ENCODE measurements around the gene NTM.

The NTM gene

GRCh38 chr11:132171031-132171430, 800.6 kb downstream of the NTM start:
- DNase-seq (ENCODE audit: low read depth in 1 of 2, low spot score in 1 of 2), result no peak

DNA sequence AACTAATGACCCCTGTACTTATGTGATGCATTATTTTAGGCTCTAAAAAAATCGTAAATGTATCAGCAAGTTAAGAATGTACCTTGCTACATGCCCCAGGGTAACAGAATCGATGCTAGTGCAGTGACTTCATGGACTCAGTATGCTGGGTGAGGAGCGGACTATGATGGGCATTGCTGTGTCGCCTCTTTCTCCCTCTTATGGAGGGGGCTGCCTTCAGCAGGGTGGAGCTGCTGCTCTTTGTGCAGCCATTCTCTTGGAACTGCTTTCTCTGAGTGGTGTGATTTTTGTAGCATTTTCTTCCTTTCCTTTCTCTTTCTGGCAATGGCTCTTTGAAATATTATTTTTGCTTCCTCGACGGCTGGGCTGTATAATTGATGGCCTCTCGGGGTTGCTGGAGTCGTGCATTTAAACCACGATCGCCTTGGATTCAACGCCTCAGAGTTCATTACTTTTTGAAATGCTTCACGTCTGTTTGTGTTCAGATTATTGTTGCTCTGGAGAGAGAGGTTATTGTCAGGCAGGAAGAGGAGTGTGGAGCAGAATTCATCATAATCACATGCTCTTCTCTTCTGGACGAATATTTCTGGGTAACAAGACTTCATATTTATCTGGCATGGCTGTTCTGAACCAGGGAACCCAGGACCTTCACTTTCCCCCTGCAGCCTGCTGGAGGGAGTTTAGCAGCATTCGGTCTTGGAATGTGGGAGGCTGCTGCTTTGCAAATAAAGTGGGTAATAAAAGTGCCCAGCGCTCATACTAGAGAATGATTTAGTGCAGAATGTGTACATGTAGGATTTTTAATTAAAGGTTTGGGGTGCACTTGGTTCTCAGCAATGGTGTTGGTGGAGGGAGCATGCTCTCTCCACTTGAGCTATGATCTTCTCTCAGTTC, 804.2 kb downstream of the NTM start:
- no peak for DNase-seq (ENCODE audit: low read depth in 1 of 2, low spot score in 1 of 2)

DNA sequence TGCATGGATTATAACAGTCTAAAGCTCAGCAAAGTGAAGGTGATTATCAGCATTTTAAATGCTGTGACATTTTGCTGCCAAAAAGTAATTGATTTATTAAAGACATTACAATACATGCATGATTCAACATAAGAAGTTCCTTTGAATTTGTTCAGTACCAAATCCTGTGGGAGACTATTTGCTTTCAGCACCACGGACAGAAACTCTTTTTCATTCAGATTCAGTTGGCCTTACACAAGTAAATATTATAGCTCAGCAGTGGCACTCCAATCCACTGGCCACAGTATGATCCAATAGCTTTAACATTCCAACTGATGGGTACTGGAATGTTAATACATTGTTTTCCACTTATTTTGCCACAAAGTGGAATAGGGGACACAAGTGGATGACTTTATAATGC, 806.7 kb downstream of the NTM start:
- no peak for DNase-seq (ENCODE audit: low read depth in 1 of 2, low spot score in 1 of 2)

GRCh38 chr11:132184079-132184478, 813.7 kb downstream of the NTM start:
- DNase-seq (ENCODE audit: low read depth in 1 of 2, low spot score in 1 of 2), result no peak

GRCh38 chr11:132185726-132186592, 815.5 kb downstream of the NTM start:
- no peak for DNase-seq (ENCODE audit: low read depth in 1 of 2, low spot score in 1 of 2)

DNA sequence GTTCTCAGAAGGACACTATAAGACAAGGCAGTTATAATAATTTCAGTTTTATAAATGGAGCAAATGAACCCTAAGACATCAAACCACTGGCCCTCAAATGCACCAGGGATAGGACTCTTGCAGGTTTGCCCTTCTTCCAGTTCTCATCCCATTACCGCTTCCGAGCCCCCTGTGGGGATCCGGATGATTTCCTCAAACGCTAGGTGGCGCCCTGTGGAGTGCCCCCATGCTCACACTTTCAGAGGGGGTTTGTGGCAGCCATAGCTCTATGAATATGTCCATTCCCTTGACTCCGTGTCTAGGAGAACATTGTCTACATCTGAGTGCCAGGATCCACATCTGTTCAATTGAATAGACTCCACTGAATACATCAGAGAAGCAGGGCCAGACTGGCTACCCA, 816.3 kb downstream of the NTM start:
- no peak for DNase-seq (ENCODE audit: low read depth in 1 of 2, low spot score in 1 of 2)

DNA sequence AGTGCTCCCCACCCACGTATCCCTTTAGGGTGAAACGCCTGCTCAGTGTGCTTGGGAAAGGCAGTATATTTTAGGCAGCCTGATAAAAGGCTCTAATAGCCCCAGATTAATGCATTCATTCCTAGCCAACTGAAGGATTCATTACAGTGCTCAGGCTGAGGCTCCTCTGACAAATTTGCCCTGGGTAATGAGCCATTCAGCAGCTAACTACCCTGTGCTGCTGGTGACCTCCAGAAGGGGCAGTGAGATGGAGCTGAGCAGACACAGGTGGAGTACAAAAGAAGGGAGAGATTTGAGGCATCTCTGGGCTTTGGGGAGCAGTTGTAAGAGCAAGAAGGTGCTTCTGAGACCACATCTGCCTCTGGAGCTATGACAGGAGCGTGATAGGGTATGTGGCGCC, 817.0 kb downstream of the NTM start:
- no peak for DNase-seq (ENCODE audit: low read depth in 1 of 2, low spot score in 1 of 2)

- no peak for DNase-seq (ENCODE audit: low read depth in 1 of 2, low spot score in 1 of 2)
Observed at GRCh38 chr11:132187814-132188213, 817.4 kb downstream of the NTM start.

DNA sequence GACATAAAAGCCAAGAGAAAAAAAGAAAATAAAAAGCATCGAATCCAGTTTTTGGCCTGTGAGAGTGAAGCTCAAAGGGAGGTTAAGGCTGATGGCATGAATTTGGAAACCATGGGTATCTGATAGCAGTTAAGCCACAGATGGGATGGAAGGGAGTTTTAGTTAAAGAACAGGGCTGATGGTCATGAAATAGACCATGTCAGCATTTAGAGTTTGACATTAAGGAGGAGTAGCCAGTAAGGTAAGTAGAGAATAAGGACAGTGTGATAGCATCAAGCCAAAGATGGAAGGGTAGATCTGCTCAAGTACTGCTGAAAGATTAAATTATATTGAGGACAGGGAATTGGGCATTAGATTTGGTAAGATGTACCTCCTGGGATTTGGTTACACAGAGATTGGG, 826.5 kb downstream of the NTM start:
- DNase-seq (ENCODE audit: low read depth in 1 of 2, low spot score in 1 of 2), result no peak

DNA sequence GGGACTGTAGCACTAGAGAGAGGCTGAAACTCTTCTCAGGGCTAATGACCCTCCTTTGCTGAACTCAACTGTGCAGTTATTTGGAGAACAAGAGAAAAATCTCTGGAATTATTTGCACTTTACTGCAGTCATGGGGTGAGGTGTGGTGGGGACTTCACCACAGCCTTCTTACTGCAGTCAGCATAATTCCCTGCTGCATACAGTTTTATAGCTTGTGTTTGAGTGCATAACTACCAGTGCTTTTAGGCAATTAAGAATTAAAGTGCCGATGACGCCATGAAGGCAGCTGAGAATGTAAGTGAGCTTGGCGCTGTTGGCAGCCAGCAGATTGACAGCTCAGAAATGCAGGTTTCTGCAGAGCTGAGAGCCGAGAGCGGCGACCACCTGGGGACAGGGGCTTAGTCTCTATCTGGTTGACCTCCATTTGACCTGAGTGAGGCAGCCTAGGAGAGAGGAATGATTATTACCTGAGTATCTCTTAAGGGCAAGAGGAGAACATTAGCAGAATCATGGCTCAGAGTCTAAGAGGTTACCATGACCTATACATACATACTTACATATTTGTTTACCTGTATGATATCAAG, 830.0 kb downstream of the NTM start:
- no peak for DNase-seq (ENCODE audit: low read depth in 1 of 2, low spot score in 1 of 2)

DNA sequence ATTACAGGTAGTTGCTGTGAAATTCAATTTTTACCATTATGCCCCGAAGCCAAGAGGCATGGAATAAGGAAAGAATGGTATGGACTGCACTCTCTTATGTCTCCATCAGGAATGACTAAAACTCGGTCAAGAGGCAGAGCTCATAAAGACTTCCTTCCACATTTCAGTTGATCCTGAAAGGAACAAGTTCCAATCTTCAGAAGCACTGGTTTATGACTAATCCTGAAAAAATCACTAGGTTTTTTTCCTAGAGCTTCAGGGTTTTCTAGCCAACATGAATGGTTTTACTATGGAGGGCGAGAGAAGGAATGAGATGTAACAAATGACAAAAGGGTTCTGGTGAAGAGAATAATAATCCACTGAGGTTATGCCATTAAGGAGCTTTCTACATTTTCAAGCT, 832.2 kb downstream of the NTM start:
- DNase-seq (ENCODE audit: low read depth in 1 of 2, low spot score in 1 of 2), result no peak

DNA sequence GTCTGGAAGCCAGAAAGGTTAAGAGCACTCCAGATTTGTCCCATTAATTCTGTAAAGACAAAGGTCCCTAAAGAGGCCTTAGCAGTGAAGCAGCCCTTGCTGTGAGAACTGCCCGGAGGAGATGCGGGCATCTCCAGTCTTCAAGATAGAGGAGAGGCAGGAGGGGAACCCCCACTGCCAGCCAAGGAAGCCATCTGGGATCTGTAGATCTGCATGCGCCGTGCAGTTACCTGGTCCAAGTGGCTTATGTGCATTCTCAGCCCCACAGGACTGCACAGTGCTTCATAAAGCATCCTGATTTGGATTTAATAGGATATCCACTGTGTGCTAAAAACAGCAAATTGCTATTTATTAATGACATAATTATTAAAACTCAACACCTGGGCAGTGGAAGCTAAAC, 834.6 kb downstream of the NTM start:
- no peak for DNase-seq (ENCODE audit: low read depth in 1 of 2, low spot score in 1 of 2)

DNA sequence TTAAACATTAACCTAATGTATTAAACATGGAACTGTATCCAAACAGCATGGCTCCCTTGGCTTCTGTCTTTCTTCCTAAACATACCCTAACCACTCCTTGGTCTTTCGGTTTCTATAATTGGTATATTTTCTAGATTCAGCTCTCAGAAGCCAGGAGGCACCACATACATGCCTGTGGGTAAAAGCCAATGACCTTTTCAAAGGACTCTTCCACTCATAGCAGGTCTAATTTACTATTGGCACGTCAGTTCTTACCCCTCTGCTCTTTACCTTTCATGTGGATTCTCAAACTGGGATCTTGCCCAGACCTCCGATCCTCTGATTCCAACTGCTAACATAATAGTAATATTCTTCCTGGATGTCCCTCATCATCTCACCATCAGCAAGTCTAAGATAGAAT, 835.1 kb downstream of the NTM start:
- DNase-seq (ENCODE audit: low read depth in 1 of 2, low spot score in 1 of 2), result no peak

DNA sequence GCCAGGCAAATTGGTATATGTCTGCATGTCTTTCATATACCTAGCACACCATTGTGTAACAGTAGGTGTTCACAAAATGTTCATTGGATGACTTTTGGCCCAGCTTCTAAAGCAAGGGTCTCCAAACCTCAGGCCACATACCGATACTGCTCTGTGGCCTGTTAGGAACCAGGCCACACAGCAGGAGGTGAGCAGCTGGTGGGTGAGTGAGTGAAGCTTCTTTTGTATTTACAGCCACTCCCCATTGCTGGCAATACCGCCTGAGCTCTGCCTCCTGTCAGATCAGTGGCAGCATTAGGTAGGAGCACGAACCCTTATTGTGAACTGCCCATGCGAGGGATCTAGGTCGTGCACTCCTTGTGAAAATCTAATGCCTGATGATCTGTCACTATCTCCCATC, 836.6 kb downstream of the NTM start:
- DNase-seq (ENCODE audit: low read depth in 1 of 2, low spot score in 1 of 2), result no peak

DNA sequence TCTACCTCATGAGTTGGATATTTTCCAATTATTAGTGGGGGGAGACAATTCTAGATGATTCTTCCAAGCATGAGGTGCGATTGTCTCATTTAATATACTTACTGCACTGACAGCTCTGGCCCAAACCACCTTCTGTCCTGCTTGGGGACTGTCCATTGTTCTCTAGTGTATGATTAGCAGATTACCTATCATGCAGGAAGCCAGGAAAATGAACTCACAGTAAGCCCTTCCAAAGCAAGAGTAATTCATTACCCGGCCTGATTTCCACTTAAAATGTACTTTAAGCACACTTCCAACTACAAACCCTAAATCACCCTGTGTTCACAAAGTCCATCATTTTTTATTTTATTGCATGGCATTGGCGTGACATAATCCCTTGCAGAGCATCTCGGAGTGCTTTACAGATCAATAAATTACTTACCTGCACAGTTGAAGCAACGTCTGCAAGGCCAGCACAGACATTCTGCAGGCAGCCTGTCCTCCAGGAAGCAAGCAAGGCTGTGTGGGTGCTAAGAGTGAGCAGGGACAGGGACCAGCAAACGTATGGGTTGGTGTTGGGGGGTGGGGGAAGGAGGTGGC, 838.2 kb downstream of the NTM start:
- DNase-seq (ENCODE audit: low read depth in 1 of 2, low spot score in 1 of 2), result no peak

GRCh38 chr11:132211479-132211878, 841.1 kb downstream of the NTM start:
- DNase-seq (ENCODE audit: low read depth in 1 of 2, low spot score in 1 of 2), result no peak

- DNase-seq (ENCODE audit: low read depth in 1 of 2, low spot score in 1 of 2), result no peak
Observed at GRCh38 chr11:132217856-132218255, 847.4 kb downstream of the NTM start.

DNA sequence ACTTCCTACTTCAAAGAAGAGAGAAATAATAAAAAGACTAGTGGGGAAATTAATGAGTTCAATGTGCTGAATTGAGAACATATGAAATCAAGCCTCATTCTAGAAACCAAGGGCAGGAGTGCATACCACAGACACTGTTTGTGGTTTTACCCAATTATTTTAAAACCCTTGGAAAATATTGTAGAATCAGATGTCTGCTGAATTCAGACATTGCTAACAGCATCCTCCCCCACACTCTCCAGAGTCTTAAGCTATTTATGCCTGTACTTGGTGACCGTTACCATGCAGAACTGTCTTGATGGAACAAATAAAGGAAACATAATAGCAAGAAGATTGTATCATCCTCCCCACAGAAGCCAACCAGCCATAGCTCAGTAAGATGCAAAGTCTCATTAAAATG, 850.1 kb downstream of the NTM start:
- DNase-seq (ENCODE audit: low read depth in 1 of 2, low spot score in 1 of 2), result no peak

- no peak for DNase-seq (ENCODE audit: low read depth in 1 of 2, low spot score in 1 of 2)
Observed at GRCh38 chr11:132222345-132222744, 851.9 kb downstream of the NTM start.

- no peak for DNase-seq (ENCODE audit: low read depth in 1 of 2, low spot score in 1 of 2)
Observed at GRCh38 chr11:132226522-132226921, 856.1 kb downstream of the NTM start.

DNA sequence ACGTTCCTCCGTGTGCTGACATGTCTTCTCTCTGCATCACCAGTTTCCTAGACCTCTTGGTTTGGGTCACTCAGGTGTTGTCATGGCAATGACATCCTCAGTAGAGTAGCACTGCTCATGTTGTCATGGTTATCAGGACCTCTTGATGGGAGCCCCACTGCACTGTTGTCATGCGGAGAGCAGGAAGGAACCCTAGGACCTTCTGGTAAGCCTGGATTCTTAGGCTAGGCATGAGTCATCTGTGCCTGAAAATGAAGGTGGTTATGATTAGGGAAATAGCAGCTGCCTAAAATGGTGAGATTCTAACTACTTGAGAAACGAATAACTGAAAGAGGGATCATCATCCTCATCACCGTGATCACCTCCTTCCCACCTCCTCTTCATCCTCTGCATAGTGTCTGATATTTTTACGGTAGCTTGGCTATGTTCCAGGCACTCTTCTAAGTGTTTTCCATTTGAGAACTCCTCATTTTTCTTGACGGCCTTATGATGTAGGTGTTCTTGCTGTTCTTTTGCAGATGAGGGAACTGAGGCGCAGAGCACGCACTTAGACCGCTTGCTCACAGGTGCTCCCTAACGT, 858.4 kb downstream of the NTM start:
- DNase-seq (ENCODE audit: low read depth in 1 of 2, low spot score in 1 of 2), result no peak
